Vagina (tissue), 2 donors: Measurements from ENCODE around the gene EPB41L5. TPM values are rescaled to one million over a fixed set of nuclear protein-coding genes. Genes with fewer than 3 reads are reported as not detected.
A peak's percentile ranks its signal among the peaks of the same experiment; 100 is the strongest.

Experiments
- DNase-seq, 2 donors: peaks; one replicate each; pipeline ENCODE4 v3.0.0-alpha.2; 2017; ENCODE audit errors: extremely low spot score in 2 of 2
- H3K27ac ChIP-seq: fragments of 200-600 bp; sonication (generic); one replicate; pipeline ENCODE4 v1.5.1; 2019
- H3K27me3 ChIP-seq: fragments of 200-600 bp; sonication (generic); one replicate; pipeline ENCODE4 v1.5.1; 2019
- H3K36me3 ChIP-seq, 2 donors: fragments of 200-600 bp; sonication (generic); one replicate each; pipeline ENCODE4 v1.5.1; 2017 to 2019
- H3K4me1 ChIP-seq: fragments of 200-600 bp; sonication (generic); one replicate; pipeline ENCODE4 v1.5.1; 2019
- H3K4me3 ChIP-seq, 2 donors: fragments of 200-600 bp; sonication (generic); 1 replicate in 1 of 2; 2 replicates in 1 of 2; pipeline ENCODE4 v1.5.1; 2016 to 2019
- H3K9me3 ChIP-seq: fragments of 200-600 bp; sonication (generic); one replicate; pipeline ENCODE4 v1.5.1; 2019
- CTCF ChIP-seq, 3 experiments: fragments of 450-650 bp in 2 of 3; fragments of 200-600 bp in 1 of 3; sonication (generic) in 1 of 3; IDR thresholded peaks; one replicate each; pipeline ENCODE4 v1.5.1; 2017 to 2019; ENCODE audit warnings: antibody characterized with exemption in 3 of 3, mild to moderate bottlenecking in 2 of 3, moderate library complexity in 2 of 3
- POLR2A ChIP-seq, 2 donors: fragments of 450-650 bp; IDR thresholded peaks; one replicate each; pipeline ENCODE4 v1.6.1; 2017; ENCODE audit warnings: antibody characterized with exemption in 2 of 2, mild to moderate bottlenecking in 2 of 2, moderate library complexity in 2 of 2
- POLR2AphosphoS5 ChIP-seq, 2 donors: sonication (generic); formaldehyde crosslinking; IDR thresholded peaks; one replicate each; pipeline ENCODE4 v1.9.0; 2017; ENCODE audit warnings: antibody characterized with exemption in 2 of 2, mild to moderate bottlenecking in 2 of 2, low read depth in 1 of 2; ENCODE audit not compliant: insufficient read depth in 1 of 2
- intact Hi-C: fragments of 100-400 bp; cut with DNase I; formaldehyde crosslinking; loops from one replicate; pipeline ENCODE4 v1.15.1; 2023
- total RNA-seq: library from RNA; depleted of rRNA; stranded (reverse); fragments of >200 nt; gene quantifications from one replicate; pipeline ENCODE4 v1.2.3, GENCODE V29; 2016

EPB41L5 gene
- total RNA-seq, 1 donor from 2014 or later = 37.6 TPM

DNA sequence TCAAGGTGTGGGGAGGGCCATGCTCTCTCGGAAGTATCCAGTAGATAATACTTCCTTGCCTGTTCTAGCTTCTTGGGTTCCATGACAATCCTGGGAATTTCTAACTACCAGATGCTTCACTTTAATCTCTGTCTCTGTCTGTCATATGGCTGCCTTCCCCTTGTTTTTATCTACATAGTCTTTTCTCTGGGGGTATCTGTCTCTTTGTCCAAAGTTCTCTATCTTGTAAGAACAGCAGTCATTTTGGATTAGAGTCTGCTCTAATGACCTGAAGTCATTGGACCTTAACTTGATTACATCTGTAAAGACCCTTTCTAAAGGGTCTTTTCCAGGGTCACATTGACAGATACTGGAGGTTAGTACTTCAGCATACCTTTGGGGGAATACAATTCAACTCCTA is 11.4 kb upstream of the EPB41L5 start:
- H3K4me3 ChIP-seq = no peak overlapping the region
- H3K4me1 ChIP-seq = no peaks in the 10 kb centered on the region
- H3K27me3 ChIP-seq = no peaks in the 10 kb centered on the region
- no peak overlapping the region for H3K27ac ChIP-seq
- intact Hi-C loops = no loop called here
- DNase-seq = no peak
- H3K9me3 ChIP-seq = no peaks in the 10 kb centered on the region
- no peak for TF ChIP-seq POLR2AphosphoS5 (IDR thresholded peaks at IDR 0.05; ENCODE audit: insufficient read depth in 1 of 2, low read depth in 1 of 2)
- TF ChIP-seq POLR2A (IDR thresholded peaks at IDR 0.05) = no peak
- TF ChIP-seq CTCF (IDR thresholded peaks at IDR 0.05) = no peak
- no peaks in the 10 kb centered on the region for H3K36me3 ChIP-seq

DNA sequence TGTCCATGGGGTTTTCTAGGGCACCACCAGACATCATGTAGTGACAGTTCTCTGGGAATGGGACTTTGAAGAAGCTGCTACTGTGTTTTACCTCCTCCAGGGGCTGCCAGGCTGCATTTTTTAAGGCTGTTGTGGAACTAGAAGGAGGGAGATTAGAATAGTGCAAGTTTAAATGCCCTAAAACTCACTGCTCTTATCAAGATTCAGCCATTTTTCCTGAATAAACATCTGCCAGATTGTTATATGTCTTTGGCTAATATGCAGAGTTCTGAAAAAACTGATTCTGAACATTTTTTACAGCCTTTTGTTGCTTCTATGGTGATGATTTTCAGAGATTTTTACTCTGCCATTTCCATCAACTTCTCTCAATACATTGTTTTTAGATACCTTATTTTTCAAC is 8.6 kb upstream of the EPB41L5 start:
- Histone ChIP-seq H3K9me3 (no peaks in the 10 kb centered on the region), H3K36me3 (no peaks in the 10 kb centered on the region), H3K4me3 (no peak overlapping the region), H3K27ac (no peak overlapping the region), H3K4me1 (no peaks in the 10 kb centered on the region), H3K27me3 (no peaks in the 10 kb centered on the region)
- intact Hi-C loops = no loop called here
- DNase-seq = no peak
- TF ChIP-seq POLR2AphosphoS5 (IDR thresholded peaks at IDR 0.05; ENCODE audit: insufficient read depth in 1 of 2, low read depth in 1 of 2) (no peak), POLR2A (IDR thresholded peaks at IDR 0.05) (no peak), CTCF (IDR thresholded peaks at IDR 0.05) (no peak)

DNA sequence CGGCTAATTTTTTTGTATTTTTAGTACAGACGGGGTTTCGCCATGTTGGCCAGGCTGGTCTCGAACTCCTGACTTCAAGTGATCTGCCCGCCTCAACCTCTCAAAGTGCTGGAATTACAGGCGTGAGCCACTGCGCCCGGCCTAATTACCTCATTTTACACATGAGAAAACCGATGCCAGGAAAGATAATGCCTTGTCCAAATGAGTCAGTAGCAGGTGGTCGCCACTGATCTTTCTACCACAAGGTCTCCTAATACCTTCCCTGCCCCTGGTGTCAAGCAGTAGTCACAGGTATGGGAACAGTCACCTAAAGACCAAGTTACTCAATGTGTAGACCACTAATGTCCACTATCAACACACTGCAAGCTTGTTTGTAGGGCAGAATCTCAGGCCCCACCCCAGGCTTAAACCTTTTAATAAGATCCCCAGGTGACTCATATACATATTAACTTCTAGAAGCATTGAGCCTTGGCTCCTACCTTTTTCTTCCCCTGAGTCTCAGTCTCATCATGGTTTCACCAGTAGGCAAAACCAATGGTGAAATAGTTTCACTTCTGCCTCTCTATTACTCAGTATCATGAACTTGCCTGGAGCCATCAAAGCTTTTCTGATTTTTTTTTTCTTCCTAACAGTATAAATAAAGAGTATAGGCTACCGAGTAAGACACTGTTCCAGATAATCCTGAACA is 6.9 kb upstream of the EPB41L5 start:
- no peak for DNase-seq
- no peaks in the 10 kb centered on the region for H3K4me1 ChIP-seq
- no peaks in the 10 kb centered on the region for H3K9me3 ChIP-seq
- TF ChIP-seq POLR2A (IDR thresholded peaks at IDR 0.05) = no peak
- no peak for TF ChIP-seq CTCF (IDR thresholded peaks at IDR 0.05)
- intact Hi-C loops = no loop called here
- H3K27ac ChIP-seq = no peak overlapping the region
- H3K36me3 ChIP-seq = no peaks in the 10 kb centered on the region
- no peak overlapping the region for H3K4me3 ChIP-seq
- no peaks in the 10 kb centered on the region for H3K27me3 ChIP-seq

- Histone ChIP-seq H3K4me3 (no peak overlapping the region), H3K36me3 (no peaks in the 10 kb centered on the region), H3K9me3 (no peaks in the 10 kb centered on the region), H3K4me1 (peaks cover 5% of the 10 kb centered on the region), H3K27ac (no peak overlapping the region), H3K27me3 (no peaks in the 10 kb centered on the region)
- TF ChIP-seq CTCF (IDR thresholded peaks at IDR 0.05) (no peak), POLR2A (IDR thresholded peaks at IDR 0.05) (no peak), POLR2AphosphoS5 (IDR thresholded peaks at IDR 0.05; ENCODE audit: insufficient read depth in 1 of 2, low read depth in 1 of 2) (no peak)
- intact Hi-C loops = no loop called here
- DNase-seq = no peak
These were observed 5.0 kb upstream of the EPB41L5 start for GRCh38 chr2:120007851-120008250.

- Histone ChIP-seq H3K36me3 (no peaks in the 10 kb centered on the region), H3K27me3 (no peaks in the 10 kb centered on the region), H3K4me1 (peaks cover 17% of the 10 kb centered on the region), H3K4me3 (peak overlapping the region; percentile 58 to 81), H3K27ac (peak overlapping the region; percentile 81), H3K9me3 (no peaks in the 10 kb centered on the region)
- DNase-seq = no peak
- intact Hi-C loops = no loop called here
- TF ChIP-seq CTCF (IDR thresholded peaks at IDR 0.05) = no peak
- TF ChIP-seq POLR2A (IDR thresholded peaks at IDR 0.05) = no peak
- no peak for TF ChIP-seq POLR2AphosphoS5 (IDR thresholded peaks at IDR 0.05; ENCODE audit: insufficient read depth in 1 of 2, low read depth in 1 of 2)
These were observed 514 bp upstream of the EPB41L5 start for GRCh38 chr2:120012363-120012762.
